GM21619 (cell line): ENCODE results near the gene WASHC4.
"Not testable (repeated sequence)": the region's sequence is repeated elsewhere in the genome, so short reads cannot be mapped to it uniquely, and the experiment has no call there.

Experiments
- ATAC-seq: cut with Tn5 transposase; IDR thresholded peaks from one replicate; pipeline ENCODE4 v1.9.1; 2021; ENCODE audit not compliant: unreplicated experiment

The WASHC4 gene

GRCh38 chr12:105164068-105164467, 56.5 kb downstream of the WASHC4 start:
- no peak for ATAC-seq

GRCh38 chr12:105166736-105167135, 59.2 kb downstream of the WASHC4 start:
- no peak for ATAC-seq

- ATAC-seq, result no peak
These were observed 59.8 kb downstream of the WASHC4 start for GRCh38 chr12:105167346-105167745.

- ATAC-seq, result no peak
These were observed 60.5 kb downstream of the WASHC4 start for GRCh38 chr12:105168006-105168405.

- ATAC-seq, result no peak
These were observed 62.6 kb downstream of the WASHC4 start for GRCh38 chr12:105170139-105170538.

- no peak for ATAC-seq
These were observed 64.3 kb downstream of the WASHC4 start for GRCh38 chr12:105171691-105172436.

GRCh38 chr12:105175397-105175990, 68.0 kb downstream of the WASHC4 start:
- ATAC-seq, result no peak

GRCh38 chr12:105177208-105177607, 69.7 kb downstream of the WASHC4 start:
- ATAC-seq, result no peak

- ATAC-seq, result not testable (repeated sequence)
These were observed 71.6 kb downstream of the WASHC4 start for GRCh38 chr12:105179114-105179513.

GRCh38 chr12:105183406-105183805, 75.9 kb downstream of the WASHC4 start:
- not testable (repeated sequence) for ATAC-seq

GRCh38 chr12:105183976-105184375, 76.4 kb downstream of the WASHC4 start:
- ATAC-seq, result not testable (repeated sequence)

GRCh38 chr12:105189293-105189692, 81.8 kb downstream of the WASHC4 start:
- ATAC-seq, result no peak

GRCh38 chr12:105190530-105190929, 83.0 kb downstream of the WASHC4 start:
- ATAC-seq, result no peak

- ATAC-seq, result no peak
These were observed 85.2 kb downstream of the WASHC4 start for GRCh38 chr12:105192624-105193225.

- no peak for ATAC-seq
These were observed 87.4 kb downstream of the WASHC4 start for GRCh38 chr12:105194947-105195346.

GRCh38 chr12:105196090-105196489, 88.6 kb downstream of the WASHC4 start:
- ATAC-seq, result no peak

GRCh38 chr12:105198961-105199360, 91.4 kb downstream of the WASHC4 start:
- ATAC-seq, result no peak

GRCh38 chr12:105200385-105200784, 92.9 kb downstream of the WASHC4 start:
- no peak for ATAC-seq

- no peak for ATAC-seq
These were observed 93.8 kb downstream of the WASHC4 start for GRCh38 chr12:105201299-105201698.

GRCh38 chr12:105202202-105202601, 94.7 kb downstream of the WASHC4 start:
- ATAC-seq, result no peak

- no peak for ATAC-seq
These were observed 96.6 kb downstream of the WASHC4 start for GRCh38 chr12:105204127-105204526.

GRCh38 chr12:105204916-105205315, 97.4 kb downstream of the WASHC4 start:
- no peak for ATAC-seq
